Measurements from ENCODE around the gene NEB.
A peak's percentile ranks its signal among the peaks of the same experiment; 100 is the strongest.

The NEB gene

GRCh38 chr2:151437630-151438029 is 296.6 kb downstream of the NEB start:
- Mint-ChIP-seq H3K27ac (peak overlapping the region; percentile 78), H3K9me3 (no peaks in the 10 kb centered on the region), H3K4me3 (no peak overlapping the region), H3K27me3 (no peaks in the 10 kb centered on the region), H3K4me1 (peaks cover 2% of the 10 kb centered on the region), H3K36me3 (peaks cover 17% of the 10 kb centered on the region)
- DNase-seq (ENCODE audit: low spot score in 2 of 2) (peak; percentile 10 to 21), ATAC-seq (ENCODE audit: low read depth) (peak; percentile 48)
